Activated CD8-positive, alpha-beta memory T cell treated with anti-CD3 and anti-CD28 coated beads, Interleukin-2, amount 50 U/mL, for 1 hour (primary cell): ENCODE results near the gene OR7G1.
"Not testable (repeated sequence)": the region's sequence is repeated elsewhere in the genome, so short reads cannot be mapped to it uniquely, and the experiment has no call there.

Experiments used
- DNase-seq: peaks from one replicate; pipeline ENCODE4 v3.0.0-alpha.2; 2020; ENCODE audit errors: extremely low read depth

Gene OR7G1

DNA sequence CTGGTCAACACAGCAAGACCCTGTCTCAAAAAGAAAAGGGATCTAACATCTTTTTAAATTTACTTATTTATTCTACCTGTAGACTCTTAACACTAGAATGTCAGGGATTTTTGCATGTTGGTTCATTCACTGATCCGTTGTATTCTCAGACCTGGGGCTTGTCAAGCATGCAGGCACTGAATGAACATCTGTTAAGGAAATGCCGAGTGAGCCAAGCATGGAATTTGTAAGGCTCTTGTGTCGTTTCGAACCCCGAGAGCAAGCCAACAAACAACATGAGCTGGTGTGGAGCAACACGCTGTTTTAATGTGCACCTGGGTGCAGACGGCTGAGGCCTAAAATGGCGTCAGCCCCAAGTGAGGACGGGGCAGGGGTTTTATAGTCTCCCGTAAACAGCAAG, 38.7 kb downstream of the OR7G1 start:
- no peak for DNase-seq

DNA sequence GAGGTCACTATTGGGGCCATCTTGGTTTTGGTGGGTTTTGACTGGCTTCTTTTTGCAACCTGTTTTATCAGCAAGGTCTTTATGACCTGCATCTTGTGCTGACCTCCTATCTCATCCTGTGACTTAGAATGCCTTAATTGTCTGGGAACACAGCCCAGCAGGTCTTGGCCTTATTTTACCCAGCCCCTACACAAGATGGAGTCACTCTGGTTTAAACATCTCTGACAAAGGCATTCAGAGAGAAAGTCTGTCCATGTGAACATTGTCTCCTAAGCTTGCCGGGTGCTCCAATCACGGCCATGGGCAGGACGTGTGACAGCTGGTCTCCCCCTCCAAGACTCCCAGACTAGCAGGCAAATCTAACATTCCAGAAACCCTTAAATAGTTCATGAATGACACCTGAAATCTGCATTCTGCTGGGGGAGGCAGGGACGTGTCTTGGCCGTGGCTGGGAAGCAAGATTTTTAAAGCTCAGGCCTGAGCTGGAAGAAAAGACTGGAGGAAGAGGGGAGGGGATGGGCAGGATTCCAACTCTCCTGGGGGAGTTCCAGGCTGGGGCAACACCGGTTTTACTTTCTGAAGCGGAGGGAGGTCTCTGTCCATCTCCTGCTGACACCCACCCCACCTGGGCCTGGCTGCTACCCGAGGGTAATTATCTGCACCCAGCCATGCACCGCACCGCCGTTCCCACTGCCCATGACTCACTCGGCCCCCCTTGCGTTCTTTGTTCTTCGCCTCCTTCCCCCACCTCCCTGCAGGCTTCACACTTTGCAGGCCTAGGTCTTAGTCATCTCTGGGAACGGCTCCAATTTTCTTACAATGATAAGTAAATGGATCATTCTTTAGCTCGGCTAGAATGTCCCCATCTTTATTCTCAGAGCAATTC, 40.3 kb downstream of the OR7G1 start:
- no peak for DNase-seq

DNA sequence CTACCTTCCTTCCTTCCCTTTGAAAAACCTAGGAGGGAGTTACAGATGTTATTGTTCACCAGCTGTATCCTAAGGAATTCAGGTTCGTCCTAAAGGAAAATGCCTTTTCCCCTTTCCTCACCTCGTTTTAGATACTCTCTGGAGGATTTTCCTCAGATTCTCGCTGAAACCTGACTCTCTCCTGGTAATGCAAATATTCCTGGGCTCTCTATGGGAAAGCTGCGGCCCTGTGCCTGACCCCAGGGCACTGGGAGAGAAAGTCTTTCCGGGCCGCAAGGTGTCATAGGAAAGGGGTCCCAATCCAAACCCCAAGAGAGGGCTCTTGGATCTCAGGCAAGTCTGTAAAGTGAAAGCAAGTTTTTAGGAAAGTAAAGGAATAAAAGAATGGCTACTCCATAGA, 41.8 kb downstream of the OR7G1 start:
- no peak for DNase-seq

- not testable (repeated sequence) for DNase-seq
Measured at GRCh38 chr19:9071720-9072119, 43.8 kb downstream of the OR7G1 start.

DNA sequence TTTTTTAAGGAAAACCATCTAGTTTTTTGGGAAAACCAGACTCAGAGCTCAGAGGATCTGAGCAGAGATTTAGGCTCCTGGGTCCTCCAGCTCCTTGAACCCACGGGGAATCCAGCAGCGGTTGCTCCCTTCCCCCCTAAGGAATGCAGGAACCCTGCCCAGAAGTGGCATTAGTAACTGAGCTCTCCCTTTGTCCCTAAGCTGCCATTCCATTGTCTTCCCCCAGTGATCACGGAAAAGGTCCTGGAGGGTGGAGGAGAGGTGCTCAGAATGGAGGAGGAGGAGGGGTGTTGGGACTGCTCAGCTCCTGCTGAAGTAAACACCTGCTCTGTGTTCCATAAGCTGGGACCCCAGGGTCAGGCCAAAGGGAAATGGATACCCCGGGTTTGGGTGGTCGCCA, 45.5 kb downstream of the OR7G1 start:
- no peak for DNase-seq

DNA sequence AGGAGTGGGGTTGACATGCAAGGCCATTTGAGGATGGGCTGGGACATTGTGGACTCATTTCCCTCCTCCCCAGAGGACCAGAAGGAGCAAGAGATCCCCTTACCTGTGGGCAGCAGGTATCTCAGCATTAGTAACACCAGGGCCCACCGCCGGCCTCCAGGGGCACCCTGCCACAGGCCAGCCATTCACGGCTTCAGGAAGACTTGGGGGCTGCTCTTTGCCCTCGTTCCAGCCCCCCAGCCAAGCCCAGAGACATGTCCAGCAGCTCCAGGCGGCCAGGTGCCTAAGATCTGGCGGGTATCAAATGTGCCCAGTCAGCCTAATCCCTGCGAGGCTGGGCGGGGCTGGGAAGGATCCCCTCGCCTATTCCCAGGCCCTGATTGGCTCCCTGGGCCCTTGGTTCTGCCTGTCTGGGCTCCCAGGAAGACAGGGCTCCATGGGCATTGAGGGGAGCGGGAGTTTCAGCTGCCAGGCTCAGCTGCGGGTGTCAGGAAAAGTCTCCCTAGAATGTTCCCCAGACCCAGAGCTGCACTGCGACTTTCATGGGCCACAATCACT, 50.0 kb downstream of the OR7G1 start:
- DNase-seq: no peak
